PFSK-1 (cell line): ENCODE measurements around the gene GALNTL6.

ENCODE experiments used
- FOXP2 ChIP-seq: optimal IDR thresholded peaks from 2 replicates; pipeline ENCODE3; 2011; ENCODE audit warnings: borderline replicate concordance, control low read depth, inconsistent platforms; ENCODE audit not compliant: insufficient read depth; ENCODE audit errors: extremely low read length, extremely low read depth
- POLR2AphosphoS5 ChIP-seq: IDR thresholded peaks from 2 replicates; pipeline ENCODE4 v1.6.1; 2012; ENCODE audit warnings: low read depth, mild to moderate bottlenecking, control low read depth, low read length, moderate library complexity
- SIN3A ChIP-seq: IDR thresholded peaks from 2 replicates; pipeline ENCODE4 v1.6.1; 2012; ENCODE audit warnings: mild to moderate bottlenecking, low read length, moderate library complexity, borderline replicate concordance; ENCODE audit not compliant: insufficient read depth
- TAF1 ChIP-seq: IDR thresholded peaks from 2 replicates; pipeline ENCODE4 v1.6.1; 2012; ENCODE audit warnings: low read length, control low read depth, borderline replicate concordance; ENCODE audit not compliant: insufficient read depth
- TF ChIP-seq, protein P1 (sequence below), 2 experiments: IDR thresholded peaks; 2 replicates each; pipeline versions ENCODE4 v1.6.1 to v1.8.0; 2011 to 2012; ENCODE audit warnings: low read depth in 2 of 2, low read length in 2 of 2, control low read depth in 1 of 2, inconsistent platforms in 1 of 2, mild to moderate bottlenecking in 1 of 2, moderate library complexity in 1 of 2; ENCODE audit not compliant: insufficient read depth in 1 of 2

The GALNTL6 gene

DNA sequence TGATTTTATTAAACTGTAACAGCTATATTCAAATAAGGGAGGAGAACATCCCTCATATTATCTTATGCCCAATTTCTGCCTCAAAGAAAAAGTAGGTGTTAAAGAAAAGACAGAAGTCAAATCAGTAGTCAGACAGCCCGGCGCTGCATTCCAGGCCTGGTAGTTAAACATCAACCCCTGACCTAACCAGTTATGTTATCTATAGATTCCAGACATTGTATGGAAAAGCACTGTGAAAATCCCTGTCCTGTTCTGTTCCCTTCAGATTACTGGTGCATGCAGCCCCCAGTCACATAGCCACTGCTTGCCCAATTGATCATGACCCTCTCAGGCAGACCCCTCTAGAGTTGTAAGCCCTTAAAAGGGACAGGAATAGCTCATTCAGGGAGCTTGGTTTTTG lies 1085.5 kb downstream of the GALNTL6 start:
- no peak for TF ChIP-seq SIN3A
- TF ChIP-seq, protein P1, sequence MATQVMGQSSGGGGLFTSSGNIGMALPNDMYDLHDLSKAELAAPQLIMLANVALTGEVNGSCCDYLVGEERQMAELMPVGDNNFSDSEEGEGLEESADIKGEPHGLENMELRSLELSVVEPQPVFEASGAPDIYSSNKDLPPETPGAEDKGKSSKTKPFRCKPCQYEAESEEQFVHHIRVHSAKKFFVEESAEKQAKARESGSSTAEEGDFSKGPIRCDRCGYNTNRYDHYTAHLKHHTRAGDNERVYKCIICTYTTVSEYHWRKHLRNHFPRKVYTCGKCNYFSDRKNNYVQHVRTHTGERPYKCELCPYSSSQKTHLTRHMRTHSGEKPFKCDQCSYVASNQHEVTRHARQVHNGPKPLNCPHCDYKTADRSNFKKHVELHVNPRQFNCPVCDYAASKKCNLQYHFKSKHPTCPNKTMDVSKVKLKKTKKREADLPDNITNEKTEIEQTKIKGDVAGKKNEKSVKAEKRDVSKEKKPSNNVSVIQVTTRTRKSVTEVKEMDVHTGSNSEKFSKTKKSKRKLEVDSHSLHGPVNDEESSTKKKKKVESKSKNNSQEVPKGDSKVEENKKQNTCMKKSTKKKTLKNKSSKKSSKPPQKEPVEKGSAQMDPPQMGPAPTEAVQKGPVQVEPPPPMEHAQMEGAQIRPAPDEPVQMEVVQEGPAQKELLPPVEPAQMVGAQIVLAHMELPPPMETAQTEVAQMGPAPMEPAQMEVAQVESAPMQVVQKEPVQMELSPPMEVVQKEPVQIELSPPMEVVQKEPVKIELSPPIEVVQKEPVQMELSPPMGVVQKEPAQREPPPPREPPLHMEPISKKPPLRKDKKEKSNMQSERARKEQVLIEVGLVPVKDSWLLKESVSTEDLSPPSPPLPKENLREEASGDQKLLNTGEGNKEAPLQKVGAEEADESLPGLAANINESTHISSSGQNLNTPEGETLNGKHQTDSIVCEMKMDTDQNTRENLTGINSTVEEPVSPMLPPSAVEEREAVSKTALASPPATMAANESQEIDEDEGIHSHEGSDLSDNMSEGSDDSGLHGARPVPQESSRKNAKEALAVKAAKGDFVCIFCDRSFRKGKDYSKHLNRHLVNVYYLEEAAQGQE (IDR thresholded peaks at IDR 0.05; ENCODE audit: insufficient read depth in 1 of 2, low read depth in 2 of 2, low read length in 2 of 2), result no peak
- no peak for TF ChIP-seq POLR2AphosphoS5
- TF ChIP-seq FOXP2, result no peak
- no peak for TF ChIP-seq TAF1

DNA sequence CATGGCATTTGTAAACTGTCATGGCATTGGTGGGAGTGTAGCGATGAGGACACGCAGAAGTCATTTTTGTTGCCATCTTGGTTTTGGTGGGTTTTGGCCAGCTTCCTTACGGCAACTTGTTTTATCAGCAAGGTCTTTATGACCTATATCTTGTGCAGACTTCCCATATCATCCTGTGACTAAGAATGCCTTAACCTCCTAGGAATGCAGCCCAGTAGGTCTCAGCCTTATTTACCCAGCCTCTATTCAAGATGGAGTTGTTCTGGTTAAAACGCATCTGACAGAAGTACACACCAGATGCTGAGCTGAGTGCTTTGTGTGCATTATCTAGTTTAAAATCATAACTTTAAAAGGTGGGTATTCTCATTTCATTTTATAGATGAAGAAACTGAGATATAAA lies 1086.7 kb downstream of the GALNTL6 start:
- TF ChIP-seq POLR2AphosphoS5, result no peak
- no peak for TF ChIP-seq SIN3A
- TF ChIP-seq, protein P1 (IDR thresholded peaks at IDR 0.05; ENCODE audit: insufficient read depth in 1 of 2, low read depth in 2 of 2, low read length in 2 of 2), result no peak
- TF ChIP-seq FOXP2, result no peak
- no peak for TF ChIP-seq TAF1

DNA sequence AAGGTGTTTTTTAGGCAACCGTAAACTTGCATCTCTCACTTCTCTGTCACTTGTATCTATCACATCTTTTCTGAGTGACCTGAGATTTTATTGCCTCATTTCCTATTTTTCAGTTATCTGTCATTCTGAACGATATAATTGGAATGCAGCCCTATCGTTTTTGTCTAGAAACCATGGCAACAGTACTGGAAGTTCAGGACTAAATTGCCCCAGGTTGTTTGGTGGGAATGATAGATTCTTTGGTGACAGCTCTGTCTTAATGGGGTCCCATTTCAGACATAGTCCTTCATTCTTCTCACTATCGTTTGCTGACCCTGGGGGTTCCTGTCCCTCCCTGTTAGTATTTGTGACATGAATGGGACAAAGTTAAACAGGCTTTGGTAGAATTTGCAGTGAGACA lies 1087.7 kb downstream of the GALNTL6 start:
- TF ChIP-seq FOXP2, result no peak
- TF ChIP-seq TAF1, result no peak
- TF ChIP-seq, protein P1 (IDR thresholded peaks at IDR 0.05; ENCODE audit: insufficient read depth in 1 of 2, low read depth in 2 of 2, low read length in 2 of 2), result no peak
- no peak for TF ChIP-seq POLR2AphosphoS5

DNA sequence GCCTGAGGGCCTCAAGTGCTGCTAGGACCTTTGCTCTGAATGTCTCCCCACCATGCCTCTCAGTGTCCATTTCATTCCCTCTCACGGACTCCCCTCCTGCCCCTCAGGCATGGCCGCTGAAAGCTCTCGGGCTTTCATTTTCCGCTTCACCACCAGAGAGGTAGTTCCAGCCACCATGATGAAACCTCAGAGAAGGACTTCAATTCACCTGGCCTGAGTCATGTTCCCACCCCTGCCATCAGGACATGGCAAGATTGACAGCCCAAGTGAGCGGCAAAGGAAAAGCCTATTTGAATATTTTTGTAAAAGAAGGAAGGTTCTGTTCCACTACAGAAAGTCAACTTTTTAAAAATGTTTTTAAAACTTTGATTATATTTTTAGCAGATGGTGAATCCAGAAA lies 1106.1 kb downstream of the GALNTL6 start:
- no peak for TF ChIP-seq TAF1
- TF ChIP-seq FOXP2, result no peak
- TF ChIP-seq, protein P1 (IDR thresholded peaks at IDR 0.05; ENCODE audit: insufficient read depth in 1 of 2, low read depth in 2 of 2, low read length in 2 of 2), result no peak

DNA sequence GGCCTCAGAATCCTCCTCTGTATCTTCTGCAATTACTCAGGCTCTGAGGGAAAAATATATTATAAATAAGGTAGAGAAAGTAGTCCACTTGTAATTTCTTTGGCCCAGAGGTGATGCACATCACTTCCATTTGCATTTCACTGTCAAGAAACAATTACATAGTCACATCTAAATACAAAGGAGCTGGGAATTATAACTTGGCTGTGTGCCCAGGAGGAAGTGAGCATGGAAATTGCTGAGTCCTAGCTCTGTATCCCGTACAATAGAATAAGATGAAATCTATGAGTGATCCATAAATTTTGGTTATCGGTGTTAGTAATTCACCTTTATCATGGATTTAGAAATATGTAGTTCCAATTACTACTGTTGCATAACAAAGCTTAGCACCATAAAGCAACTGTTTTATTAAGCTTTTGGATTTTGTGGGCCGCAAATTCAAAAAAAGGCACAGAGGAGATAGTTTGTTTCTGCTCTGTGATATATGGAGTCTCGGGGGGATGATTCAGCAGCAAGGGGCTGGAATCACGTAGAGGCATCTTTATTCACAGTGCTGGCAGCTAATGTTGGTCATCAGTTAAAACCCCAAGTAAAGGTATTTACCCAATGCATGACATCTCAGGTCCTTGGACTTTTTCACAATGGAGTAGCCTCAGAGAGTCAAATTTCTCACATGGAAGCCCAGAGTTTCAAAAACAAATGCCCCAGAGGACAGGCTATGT lies 1114.1 kb downstream of the GALNTL6 start:
- TF ChIP-seq, protein P1 (IDR thresholded peaks at IDR 0.05; ENCODE audit: insufficient read depth in 1 of 2, low read depth in 2 of 2, low read length in 2 of 2), result no peak
- no peak for TF ChIP-seq POLR2AphosphoS5
- TF ChIP-seq TAF1, result no peak
- no peak for TF ChIP-seq SIN3A
- TF ChIP-seq FOXP2, result no peak
